Measurements from ENCODE around the gene UBE2H.

The UBE2H gene

GRCh38 chr7:129952653-129953560 lies at the start of gene UBE2H:
Gene UBE2H, minus strand, starts transcription at chr7:129952960. Its CDS starts 405 bp downstream, at chr7:129952555.
- TF ChIP-seq POLR2AphosphoS5 (IDR thresholded peaks at IDR 0.05; ENCODE audit: borderline replicate concordance, low read depth, low read length) (peak; percentile 86), EZH2 (IDR thresholded peaks at IDR 0.05) (no peak)
- Histone ChIP-seq H3K9ac (ENCODE audit: insufficient read length) (peak within 1 kb of the TSS; percentile 86), H3K9me3 (ENCODE audit: low read depth, low read length) (no peaks in the 10 kb centered on the region), H3K4me3 (peak within 1 kb of the TSS; percentile 93), H3K27ac (peak within 1 kb of the TSS; percentile 56; the same call in 1 of the 2 replicates), H3K36me3 (ENCODE audit: insufficient read depth, low read length) (0 out of 2 replicates have a peak, but pooled peaks cover 3% of the 10 kb centered on the region)
- DNase-seq (ENCODE audit: low read depth, low spot score): peak; percentile 60

- H3K27ac ChIP-seq: no peak overlapping the region
- no peak for TF ChIP-seq FOXP2 (optimal IDR thresholded peaks at IDR 0.05; ENCODE audit: control extremely low read depth, extremely low read length, insufficient read depth)
- no peak for TF ChIP-seq POLR2AphosphoS5 (IDR thresholded peaks at IDR 0.05; ENCODE audit: borderline replicate concordance, low read depth, low read length)
- no peak for TF ChIP-seq EZH2 (IDR thresholded peaks at IDR 0.05)
- H3K4me3 ChIP-seq: no peak overlapping the region
- H3K9me3 ChIP-seq (ENCODE audit: low read depth, low read length): no peaks in the 10 kb centered on the region
- no peak for DNase-seq (ENCODE audit: low read depth, low spot score)
- no peak overlapping the region for H3K9ac ChIP-seq (ENCODE audit: insufficient read length)
- no peaks in the 10 kb centered on the region for H3K36me3 ChIP-seq (ENCODE audit: insufficient read depth, low read length)
Measured at GRCh38 chr7:129998446-129998845, 45.7 kb upstream of the UBE2H start.

GRCh38 chr7:129997285-129997684 lies 44.5 kb upstream of the UBE2H start:
- H3K9ac ChIP-seq (ENCODE audit: insufficient read length): no peak overlapping the region
- TF ChIP-seq EZH2 (IDR thresholded peaks at IDR 0.05) (no peak), POLR2AphosphoS5 (IDR thresholded peaks at IDR 0.05; ENCODE audit: borderline replicate concordance, low read depth, low read length) (no peak), FOXP2 (optimal IDR thresholded peaks at IDR 0.05; ENCODE audit: control extremely low read depth, extremely low read length, insufficient read depth) (no peak)
- H3K9me3 ChIP-seq (ENCODE audit: low read depth, low read length): no peaks in the 10 kb centered on the region
- H3K36me3 ChIP-seq (ENCODE audit: insufficient read depth, low read length): no peaks in the 10 kb centered on the region
- no peak overlapping the region for H3K4me3 ChIP-seq
- no peak for DNase-seq (ENCODE audit: low read depth, low spot score)
- no peak overlapping the region for H3K27ac ChIP-seq

- H3K4me3 ChIP-seq: no peak overlapping the region
- no peak overlapping the region for H3K9ac ChIP-seq (ENCODE audit: insufficient read length)
Measured at GRCh38 chr7:129993275-129993674, 40.5 kb upstream of the UBE2H start.

GRCh38 chr7:129990403-129991192 lies 37.8 kb upstream of the UBE2H start:
- H3K9me3 ChIP-seq (ENCODE audit: low read depth, low read length): no peaks in the 10 kb centered on the region
- H3K9ac ChIP-seq (ENCODE audit: insufficient read length): no peak overlapping the region
- DNase-seq (ENCODE audit: low read depth, low spot score): no peak
- H3K27ac ChIP-seq: no peak overlapping the region
- no peaks in the 10 kb centered on the region for H3K36me3 ChIP-seq (ENCODE audit: insufficient read depth, low read length)
- no peak for TF ChIP-seq EZH2 (IDR thresholded peaks at IDR 0.05)
- no peak for TF ChIP-seq FOXP2 (optimal IDR thresholded peaks at IDR 0.05; ENCODE audit: control extremely low read depth, extremely low read length, insufficient read depth)
- no peak overlapping the region for H3K4me3 ChIP-seq

More at GRCh38 chr7:129993275-129993674, 40.5 kb upstream of the UBE2H start:
- Histone ChIP-seq H3K36me3 (ENCODE audit: insufficient read depth, low read length) (no peaks in the 10 kb centered on the region), H3K27ac (peak overlapping the region; percentile 42; the same call in 1 of the 2 replicates), H3K9me3 (ENCODE audit: low read depth, low read length) (no peaks in the 10 kb centered on the region)
- no peak for DNase-seq (ENCODE audit: low read depth, low spot score)
- TF ChIP-seq EZH2 (IDR thresholded peaks at IDR 0.05): no peak
- TF ChIP-seq POLR2AphosphoS5 (IDR thresholded peaks at IDR 0.05; ENCODE audit: borderline replicate concordance, low read depth, low read length): no peak
- no peak for TF ChIP-seq FOXP2 (optimal IDR thresholded peaks at IDR 0.05; ENCODE audit: control extremely low read depth, extremely low read length, insufficient read depth)

GRCh38 chr7:129989466-129989865 lies 36.7 kb upstream of the UBE2H start:
- no peak overlapping the region for H3K9ac ChIP-seq (ENCODE audit: insufficient read length)

GRCh38 chr7:129986600-129986999 lies 33.8 kb upstream of the UBE2H start:
- Histone ChIP-seq H3K9me3 (ENCODE audit: low read depth, low read length) (no peaks in the 10 kb centered on the region), H3K4me3 (no peak overlapping the region), H3K27ac (no peak overlapping the region), H3K9ac (ENCODE audit: insufficient read length) (no peak overlapping the region), H3K36me3 (ENCODE audit: insufficient read depth, low read length) (no peaks in the 10 kb centered on the region)
- DNase-seq (ENCODE audit: low read depth, low spot score): no peak
- TF ChIP-seq EZH2 (IDR thresholded peaks at IDR 0.05) (no peak), POLR2AphosphoS5 (IDR thresholded peaks at IDR 0.05; ENCODE audit: borderline replicate concordance, low read depth, low read length) (no peak), FOXP2 (optimal IDR thresholded peaks at IDR 0.05; ENCODE audit: control extremely low read depth, extremely low read length, insufficient read depth) (no peak)

More at GRCh38 chr7:129989466-129989865, 36.7 kb upstream of the UBE2H start:
- Histone ChIP-seq H3K4me3 (no peak overlapping the region), H3K27ac (peak overlapping the region; percentile 14; the same call in 1 of the 2 replicates), H3K9me3 (ENCODE audit: low read depth, low read length) (no peaks in the 10 kb centered on the region), H3K36me3 (ENCODE audit: insufficient read depth, low read length) (no peaks in the 10 kb centered on the region)
- peak; percentile 86 for DNase-seq (ENCODE audit: low read depth, low spot score)
- TF ChIP-seq EZH2 (IDR thresholded peaks at IDR 0.05) (no peak), POLR2AphosphoS5 (IDR thresholded peaks at IDR 0.05; ENCODE audit: borderline replicate concordance, low read depth, low read length) (no peak; the same call in 1 of the 2 replicates), FOXP2 (optimal IDR thresholded peaks at IDR 0.05; ENCODE audit: control extremely low read depth, extremely low read length, insufficient read depth) (no peak)

GRCh38 chr7:129980667-129981066 lies 27.9 kb upstream of the UBE2H start:
- Histone ChIP-seq H3K9ac (ENCODE audit: insufficient read length) (no peak overlapping the region), H3K27ac (no peak overlapping the region), H3K9me3 (ENCODE audit: low read depth, low read length) (no peaks in the 10 kb centered on the region), H3K36me3 (ENCODE audit: insufficient read depth, low read length) (no peaks in the 10 kb centered on the region), H3K4me3 (no peak overlapping the region)
- TF ChIP-seq POLR2AphosphoS5 (IDR thresholded peaks at IDR 0.05; ENCODE audit: borderline replicate concordance, low read depth, low read length): no peak
- no peak for DNase-seq (ENCODE audit: low read depth, low spot score)
